ENCODE results near the gene ABCC3.

Gene ABCC3

GRCh38 chr17:50596191-50597037, 38.3 kb upstream of the ABCC3 start:
- peaks cover 37% of the 10 kb centered on the region for H3K27me3 Mint-ChIP-seq
- H3K36me3 Mint-ChIP-seq (ENCODE audit: low read depth): no peaks in the 10 kb centered on the region
- no peak overlapping the region for H3K4me3 Mint-ChIP-seq
- intact Hi-C loops (cut with micrococcal nuclease): no loop called here
- no peak overlapping the region for H3K27ac Mint-ChIP-seq
- no peaks in the 10 kb centered on the region for H3K9me3 Mint-ChIP-seq
- H3K4me1 Mint-ChIP-seq (ENCODE audit: low read depth): peaks cover 12% of the 10 kb centered on the region

GRCh38 chr17:50598487-50598886, 36.2 kb upstream of the ABCC3 start:
- H3K9me3 Mint-ChIP-seq: no peaks in the 10 kb centered on the region
- no peaks in the 10 kb centered on the region for H3K36me3 Mint-ChIP-seq (ENCODE audit: low read depth)
- H3K4me3 Mint-ChIP-seq: no peak overlapping the region
- H3K4me1 Mint-ChIP-seq (ENCODE audit: low read depth): peaks cover 12% of the 10 kb centered on the region
- H3K27me3 Mint-ChIP-seq: peaks cover 42% of the 10 kb centered on the region
- H3K27ac Mint-ChIP-seq: no peak overlapping the region
- intact Hi-C loops (cut with micrococcal nuclease): no loop called here

- Mint-ChIP-seq H3K4me1 (ENCODE audit: low read depth) (peaks cover 6% of the 10 kb centered on the region), H3K36me3 (ENCODE audit: low read depth) (no peaks in the 10 kb centered on the region), H3K27ac (no peak overlapping the region), H3K27me3 (peaks cover 52% of the 10 kb centered on the region), H3K4me3 (no peak overlapping the region), H3K9me3 (no peaks in the 10 kb centered on the region)
- intact Hi-C loops (cut with micrococcal nuclease): no loop called here
Observed at GRCh38 chr17:50599606-50600005, 35.1 kb upstream of the ABCC3 start.

GRCh38 chr17:50601823-50602375, 32.8 kb upstream of the ABCC3 start:
- intact Hi-C loops (cut with micrococcal nuclease): no loop called here
- Mint-ChIP-seq H3K36me3 (ENCODE audit: low read depth) (no peaks in the 10 kb centered on the region), H3K27ac (no peak overlapping the region), H3K4me3 (no peak overlapping the region), H3K9me3 (no peaks in the 10 kb centered on the region), H3K4me1 (ENCODE audit: low read depth) (no peaks in the 10 kb centered on the region), H3K27me3 (peaks cover 62% of the 10 kb centered on the region)

- H3K4me1 Mint-ChIP-seq (ENCODE audit: low read depth): peaks cover 6% of the 10 kb centered on the region
- H3K27me3 Mint-ChIP-seq: peaks cover 65% of the 10 kb centered on the region
- no peak overlapping the region for H3K4me3 Mint-ChIP-seq
- H3K36me3 Mint-ChIP-seq (ENCODE audit: low read depth): no peaks in the 10 kb centered on the region
- H3K27ac Mint-ChIP-seq: no peak overlapping the region
- intact Hi-C loops (cut with micrococcal nuclease): no loop called here
- no peaks in the 10 kb centered on the region for H3K9me3 Mint-ChIP-seq
Observed at GRCh38 chr17:50602836-50603235, 31.8 kb upstream of the ABCC3 start.

GRCh38 chr17:50603340-50603739, 31.3 kb upstream of the ABCC3 start:
- Mint-ChIP-seq H3K9me3 (no peaks in the 10 kb centered on the region), H3K27me3 (peaks cover 65% of the 10 kb centered on the region), H3K36me3 (ENCODE audit: low read depth) (no peaks in the 10 kb centered on the region), H3K4me3 (no peak overlapping the region), H3K27ac (no peak overlapping the region), H3K4me1 (ENCODE audit: low read depth) (peaks cover 10% of the 10 kb centered on the region)
- intact Hi-C loops (cut with micrococcal nuclease): no loop called here

- H3K27ac Mint-ChIP-seq: no peak overlapping the region
- intact Hi-C loops (cut with micrococcal nuclease): no loop called here
- peaks cover 10% of the 10 kb centered on the region for H3K4me1 Mint-ChIP-seq (ENCODE audit: low read depth)
- peaks cover 69% of the 10 kb centered on the region for H3K27me3 Mint-ChIP-seq
- H3K36me3 Mint-ChIP-seq (ENCODE audit: low read depth): no peaks in the 10 kb centered on the region
- H3K4me3 Mint-ChIP-seq: no peak overlapping the region
- no peaks in the 10 kb centered on the region for H3K9me3 Mint-ChIP-seq
Observed at GRCh38 chr17:50604513-50604912, 30.2 kb upstream of the ABCC3 start.

- Mint-ChIP-seq H3K4me1 (ENCODE audit: low read depth) (peaks cover 10% of the 10 kb centered on the region), H3K4me3 (no peak overlapping the region), H3K27ac (no peak overlapping the region), H3K27me3 (peaks cover 72% of the 10 kb centered on the region), H3K36me3 (ENCODE audit: low read depth) (no peaks in the 10 kb centered on the region), H3K9me3 (no peaks in the 10 kb centered on the region)
- intact Hi-C loops (cut with micrococcal nuclease): no loop called here
Observed at GRCh38 chr17:50605429-50605828, 29.3 kb upstream of the ABCC3 start.

GRCh38 chr17:50607522-50608175, 27.0 kb upstream of the ABCC3 start:
- H3K4me3 Mint-ChIP-seq: no peak overlapping the region
- no peak overlapping the region for H3K27ac Mint-ChIP-seq
- no peaks in the 10 kb centered on the region for H3K9me3 Mint-ChIP-seq
- H3K36me3 Mint-ChIP-seq (ENCODE audit: low read depth): no peaks in the 10 kb centered on the region
- intact Hi-C loops (cut with micrococcal nuclease): no loop called here
- H3K4me1 Mint-ChIP-seq (ENCODE audit: low read depth): peaks cover 12% of the 10 kb centered on the region
- H3K27me3 Mint-ChIP-seq: peaks cover 65% of the 10 kb centered on the region

GRCh38 chr17:50608700-50609379, 25.8 kb upstream of the ABCC3 start:
- intact Hi-C loops (cut with micrococcal nuclease): no loop called here
- H3K36me3 Mint-ChIP-seq (ENCODE audit: low read depth): no peaks in the 10 kb centered on the region
- no peaks in the 10 kb centered on the region for H3K9me3 Mint-ChIP-seq
- H3K27ac Mint-ChIP-seq: no peak overlapping the region
- H3K4me3 Mint-ChIP-seq: no peak overlapping the region
- H3K27me3 Mint-ChIP-seq: peaks cover 62% of the 10 kb centered on the region
- peaks cover 22% of the 10 kb centered on the region for H3K4me1 Mint-ChIP-seq (ENCODE audit: low read depth)

- no peaks in the 10 kb centered on the region for H3K9me3 Mint-ChIP-seq
- intact Hi-C loops (cut with micrococcal nuclease): no loop called here
- peaks cover 61% of the 10 kb centered on the region for H3K27me3 Mint-ChIP-seq
- no peak overlapping the region for H3K4me3 Mint-ChIP-seq
- H3K36me3 Mint-ChIP-seq (ENCODE audit: low read depth): no peaks in the 10 kb centered on the region
- H3K4me1 Mint-ChIP-seq (ENCODE audit: low read depth): peaks cover 29% of the 10 kb centered on the region
- H3K27ac Mint-ChIP-seq: peak overlapping the region; percentile 12
Observed at GRCh38 chr17:50609380-50610074, 25.2 kb upstream of the ABCC3 start.

GRCh38 chr17:50611634-50612033, 23.0 kb upstream of the ABCC3 start:
- H3K4me1 Mint-ChIP-seq (ENCODE audit: low read depth): peaks cover 31% of the 10 kb centered on the region
- intact Hi-C loops (cut with micrococcal nuclease): no loop called here

GRCh38 chr17:50612281-50612680, 22.4 kb upstream of the ABCC3 start:
- H3K27ac Mint-ChIP-seq: no peak overlapping the region
- no peaks in the 10 kb centered on the region for H3K9me3 Mint-ChIP-seq
- peaks cover 48% of the 10 kb centered on the region for H3K27me3 Mint-ChIP-seq

More at GRCh38 chr17:50611634-50612033, 23.0 kb upstream of the ABCC3 start:
- Mint-ChIP-seq H3K4me3 (no peak overlapping the region), H3K27me3 (peaks cover 51% of the 10 kb centered on the region), H3K36me3 (ENCODE audit: low read depth) (no peaks in the 10 kb centered on the region), H3K9me3 (no peaks in the 10 kb centered on the region), H3K27ac (no peak overlapping the region)

More at GRCh38 chr17:50612281-50612680, 22.4 kb upstream of the ABCC3 start:
- Mint-ChIP-seq H3K36me3 (ENCODE audit: low read depth) (no peaks in the 10 kb centered on the region), H3K4me1 (ENCODE audit: low read depth) (peaks cover 32% of the 10 kb centered on the region), H3K4me3 (no peak overlapping the region)
- intact Hi-C loops (cut with micrococcal nuclease): no loop called here
